HG03066 (cell line): ENCODE results near the gene SDK2.
"Not testable (repeated sequence)": the region's sequence is repeated elsewhere in the genome, so short reads cannot be mapped to it uniquely, and the experiment has no call there.

Experiments
- ATAC-seq: cut with Tn5 transposase; IDR thresholded peaks from one replicate; pipeline ENCODE4 v1.9.1; 2021; ENCODE audit warnings: low read depth; ENCODE audit not compliant: unreplicated experiment

SDK2 gene

DNA sequence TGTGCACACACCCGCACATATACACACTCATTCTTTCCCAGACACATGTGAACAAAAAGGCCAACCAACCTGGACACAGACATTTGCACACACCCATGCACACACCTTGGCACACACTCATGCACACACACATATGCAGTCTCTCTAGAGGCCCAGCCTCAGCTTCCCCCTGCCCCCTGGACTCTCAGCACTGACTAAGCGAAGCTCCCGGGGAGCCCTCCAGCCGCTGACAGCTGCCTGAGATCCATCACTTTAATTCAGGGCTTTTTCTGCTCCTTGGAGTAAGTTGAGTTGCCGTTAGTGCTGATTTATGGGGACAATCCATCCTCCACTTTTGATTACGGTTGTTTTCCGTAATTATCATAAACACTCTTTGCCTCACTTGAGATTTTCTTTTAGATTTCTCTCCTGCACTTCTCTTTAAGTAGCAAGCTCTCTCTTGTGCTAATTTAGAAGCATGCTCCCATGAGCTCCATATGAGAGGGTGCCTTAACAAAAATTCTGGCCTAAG, 173.9 kb downstream of the SDK2 start:
- no peak for ATAC-seq

DNA sequence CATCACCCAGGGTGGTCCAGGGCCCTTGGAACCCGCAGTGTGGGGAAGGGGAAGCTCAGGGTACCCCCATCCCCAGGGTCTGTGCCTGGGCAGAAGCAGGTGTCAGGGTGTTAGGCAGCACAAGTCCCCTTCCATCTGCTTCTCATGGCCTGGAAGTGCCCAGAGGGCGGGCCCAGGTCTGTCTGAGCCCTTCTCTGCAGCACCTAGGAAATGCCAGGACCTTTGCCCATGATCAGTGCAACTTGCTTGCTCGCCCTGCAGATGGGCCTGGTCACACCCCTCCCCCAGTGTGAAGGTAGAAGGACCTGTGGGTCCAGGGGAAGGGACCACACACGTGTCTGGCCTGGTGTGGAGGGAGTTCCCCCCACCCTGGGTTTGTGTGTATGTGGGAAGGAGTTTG, 174.9 kb downstream of the SDK2 start:
- no peak for ATAC-seq

DNA sequence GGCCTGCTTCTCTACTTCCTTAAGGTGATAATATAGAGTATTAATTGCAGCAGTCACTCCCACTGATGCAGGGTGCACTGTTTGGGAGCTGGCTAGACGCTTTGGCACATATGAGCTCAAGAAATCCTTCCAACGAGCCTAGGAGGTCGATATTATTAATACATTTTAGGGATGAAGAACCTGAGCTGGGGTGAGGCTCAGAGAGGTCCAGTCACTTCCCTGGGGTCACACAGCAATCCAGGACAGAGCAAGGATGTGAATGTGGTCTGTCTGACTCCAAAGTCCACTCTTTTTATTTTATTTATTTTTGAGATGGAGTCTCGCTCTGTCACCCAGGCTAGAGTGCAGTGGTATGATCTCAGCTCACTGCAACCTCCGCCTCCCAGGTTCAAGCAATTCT, 176.0 kb downstream of the SDK2 start:
- no peak for ATAC-seq

DNA sequence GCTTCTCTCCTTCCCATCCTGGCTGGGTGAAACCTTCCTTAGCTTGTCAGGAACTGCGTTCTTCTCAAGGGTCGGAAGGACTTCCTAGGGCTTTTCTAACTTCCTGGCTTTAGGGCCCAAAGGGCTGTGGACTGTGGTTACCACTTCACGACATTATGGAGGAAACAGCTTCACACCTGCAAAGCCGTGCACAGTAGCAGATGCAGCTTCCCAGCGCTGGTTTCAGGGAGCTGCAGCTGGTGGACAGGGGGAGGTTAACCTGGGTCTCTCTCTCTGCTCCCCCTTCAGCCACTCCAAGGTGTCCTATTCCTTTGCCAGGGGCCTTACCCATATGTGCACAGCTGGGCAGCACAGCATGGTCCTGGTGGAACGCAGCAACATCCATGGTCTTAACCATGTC, 176.6 kb downstream of the SDK2 start:
- ATAC-seq = no peak

DNA sequence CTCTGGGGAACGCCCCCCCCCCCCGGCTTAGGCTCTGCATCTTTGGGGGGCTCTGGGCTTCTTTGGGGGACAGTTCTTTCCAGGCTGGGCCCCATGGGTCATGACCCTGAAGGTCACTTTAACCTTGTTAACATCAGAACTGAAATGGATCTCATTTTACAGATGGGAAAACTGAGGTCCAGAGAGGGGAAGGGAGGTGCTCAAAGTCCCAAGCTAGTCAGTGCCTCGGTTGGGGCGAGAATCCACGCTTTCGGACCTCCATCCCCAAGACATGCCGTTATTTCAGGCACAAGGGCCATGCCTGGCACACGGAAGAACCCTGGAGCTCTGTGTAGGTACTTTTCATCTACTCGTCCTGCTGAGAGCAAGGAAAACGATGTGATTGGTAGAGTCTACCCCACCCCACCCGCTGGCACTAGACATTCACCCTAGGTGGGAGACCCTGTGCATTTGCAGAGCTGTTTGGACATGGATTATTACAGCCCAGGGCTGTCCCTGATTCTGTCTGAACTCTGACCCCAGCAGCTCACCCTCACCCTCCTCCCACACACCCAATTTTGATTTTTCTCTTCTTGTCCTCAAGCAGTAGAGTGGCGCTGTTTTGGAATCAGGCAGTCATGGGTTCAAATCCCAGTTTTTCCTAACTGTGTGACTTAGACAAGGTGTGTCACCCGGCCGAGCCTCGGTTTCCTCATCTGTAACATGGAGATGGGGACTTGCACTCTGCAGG, 177.4 kb downstream of the SDK2 start:
- no peak for ATAC-seq

DNA sequence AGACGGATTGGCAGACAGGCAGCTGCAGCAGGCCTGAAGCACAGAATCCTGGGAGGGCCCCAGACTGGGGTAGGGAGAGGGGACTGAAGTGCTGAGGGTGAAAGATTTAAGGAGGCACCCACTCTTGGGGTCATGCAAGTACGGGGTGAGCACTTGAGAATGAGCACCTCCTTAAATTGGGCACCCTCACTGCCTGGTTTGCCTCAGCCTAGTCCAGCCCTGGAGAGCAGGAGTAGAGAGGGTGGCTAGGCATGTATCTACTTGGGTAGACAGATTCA, 178.4 kb downstream of the SDK2 start:
- ATAC-seq = no peak

DNA sequence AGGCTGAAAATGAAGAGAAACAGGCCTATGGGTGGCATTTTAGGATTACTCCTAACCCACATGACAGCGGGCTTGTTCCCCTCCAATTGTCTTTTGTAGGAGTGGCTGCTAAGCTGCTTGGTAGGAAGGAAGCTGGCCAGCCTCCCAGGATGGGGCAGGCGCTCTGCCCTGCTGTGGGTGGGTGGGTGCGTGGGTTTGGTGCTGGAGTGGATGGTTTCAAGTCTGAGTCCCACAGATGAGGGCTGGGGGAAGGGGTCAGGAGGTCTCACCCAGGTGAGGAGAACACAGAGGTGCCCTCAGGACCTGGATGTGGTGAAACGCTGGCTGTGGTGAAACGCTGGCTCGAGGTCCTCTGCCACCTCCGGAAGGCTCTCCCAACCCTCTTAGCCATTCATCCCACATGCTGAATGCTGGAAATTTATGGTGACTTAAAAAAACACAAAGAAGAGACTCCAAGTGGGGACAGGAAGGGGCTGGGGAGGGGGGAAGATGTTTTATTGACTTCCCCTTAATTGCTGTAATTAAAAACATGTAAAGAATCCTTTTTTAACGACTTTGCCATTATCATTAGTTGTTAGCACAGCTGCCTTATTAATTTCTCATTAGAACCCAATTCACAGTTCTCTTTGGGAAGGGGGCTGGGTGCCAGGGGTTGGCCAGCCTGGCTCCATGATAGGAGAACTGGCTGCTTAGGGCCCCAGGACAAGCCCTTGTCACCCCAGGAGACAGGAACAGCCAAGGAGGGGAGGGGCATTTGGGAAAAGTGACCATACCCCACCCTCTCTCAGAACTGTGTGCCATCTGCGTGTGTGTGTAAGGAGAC, 178.9 kb downstream of the SDK2 start:
- ATAC-seq = no peak

DNA sequence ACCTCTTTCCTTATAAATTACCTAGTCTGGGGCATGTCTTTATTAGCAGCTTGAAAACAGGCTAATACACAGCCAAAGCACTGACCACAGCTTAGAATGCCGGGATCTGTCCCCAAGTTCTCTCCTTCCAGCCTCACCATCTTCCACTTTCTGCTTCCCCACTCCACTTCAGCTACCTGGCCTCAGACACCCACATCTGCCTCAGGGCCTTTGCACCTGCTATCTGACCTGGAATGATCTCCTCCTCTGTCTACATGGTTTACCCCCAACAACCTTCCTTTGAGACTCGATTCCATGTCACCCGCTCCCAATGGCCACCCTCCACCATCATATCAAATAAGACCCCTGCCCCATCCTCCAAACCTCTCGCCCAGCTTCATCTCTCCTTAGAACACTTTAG, 179.8 kb downstream of the SDK2 start:
- no peak for ATAC-seq

DNA sequence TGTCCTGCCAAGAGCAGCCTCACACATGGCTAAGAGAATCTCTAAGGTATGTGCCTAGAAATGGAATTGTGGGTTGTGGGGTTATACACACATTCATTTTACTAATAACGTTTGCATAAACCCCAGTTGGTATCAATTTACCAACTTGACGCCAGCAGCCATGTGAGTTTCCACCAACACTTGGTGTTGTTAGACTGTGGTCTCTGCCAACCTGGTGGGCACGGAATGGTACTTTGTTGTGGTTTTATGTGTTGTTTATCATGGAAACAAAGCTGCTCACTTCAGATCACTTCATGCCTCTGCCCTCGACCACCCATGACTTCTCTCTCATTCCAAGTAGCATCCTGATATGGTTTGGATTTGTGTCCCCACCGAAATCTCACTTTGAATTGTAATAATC, 180.4 kb downstream of the SDK2 start:
- no peak for ATAC-seq

DNA sequence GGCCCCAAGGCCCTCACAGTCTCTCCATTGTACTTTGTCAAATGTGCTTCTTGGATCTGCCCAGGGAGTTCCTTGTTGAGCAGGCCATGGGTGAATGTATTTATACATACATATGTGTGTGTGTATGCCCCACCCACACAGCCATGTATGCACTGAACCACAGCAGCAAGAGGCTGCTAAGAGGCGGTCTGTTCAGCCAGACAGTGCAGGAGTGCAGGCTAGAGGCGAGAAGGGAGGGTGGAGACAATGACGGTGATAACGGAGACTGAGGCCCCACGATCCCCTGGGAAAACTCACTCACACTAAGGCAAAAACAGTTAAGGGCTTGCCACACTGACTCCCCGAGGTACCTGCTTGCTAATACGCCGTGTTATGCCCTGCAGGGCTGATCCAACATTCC, 181.4 kb downstream of the SDK2 start:
- ATAC-seq = no peak

DNA sequence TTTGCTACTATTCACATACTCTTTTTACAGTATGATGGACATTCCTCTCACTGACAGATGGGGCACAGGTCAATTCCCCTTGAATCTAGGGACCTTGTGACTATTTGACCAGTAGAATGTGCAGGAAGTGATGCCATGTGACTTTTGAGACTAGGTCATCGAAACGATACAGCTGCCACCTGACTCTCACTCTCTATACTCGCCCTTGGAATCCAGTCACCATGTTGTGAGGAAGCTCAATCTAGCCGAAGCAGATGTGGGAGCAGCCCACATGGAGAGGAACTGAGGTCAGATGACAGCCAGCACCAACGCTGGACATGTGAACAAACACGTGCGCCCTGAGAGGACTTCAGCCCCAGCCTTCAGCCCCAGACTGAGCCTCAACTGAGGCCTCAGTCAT, 184.3 kb downstream of the SDK2 start:
- no peak for ATAC-seq

DNA sequence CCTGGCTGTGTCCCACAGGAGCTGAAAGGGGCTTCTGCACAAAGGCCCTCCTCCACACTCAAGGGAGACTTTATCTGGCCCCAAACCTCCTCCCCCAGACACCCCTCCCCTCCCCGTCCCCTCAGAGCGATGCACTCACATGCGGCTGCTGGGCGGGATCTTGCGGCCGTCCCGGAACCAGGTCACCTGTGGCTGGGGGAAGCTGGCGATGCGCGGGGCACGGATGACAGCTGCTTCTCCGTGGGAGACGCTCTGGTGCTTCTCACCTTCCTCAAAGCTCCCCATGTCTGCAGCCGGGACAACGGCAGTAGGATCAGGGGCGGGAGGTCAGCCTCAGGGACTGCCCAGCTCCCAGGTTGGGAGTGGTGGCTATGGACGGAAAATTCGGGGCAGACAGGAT, 188.5 kb downstream of the SDK2 start:
- ATAC-seq = no peak

DNA sequence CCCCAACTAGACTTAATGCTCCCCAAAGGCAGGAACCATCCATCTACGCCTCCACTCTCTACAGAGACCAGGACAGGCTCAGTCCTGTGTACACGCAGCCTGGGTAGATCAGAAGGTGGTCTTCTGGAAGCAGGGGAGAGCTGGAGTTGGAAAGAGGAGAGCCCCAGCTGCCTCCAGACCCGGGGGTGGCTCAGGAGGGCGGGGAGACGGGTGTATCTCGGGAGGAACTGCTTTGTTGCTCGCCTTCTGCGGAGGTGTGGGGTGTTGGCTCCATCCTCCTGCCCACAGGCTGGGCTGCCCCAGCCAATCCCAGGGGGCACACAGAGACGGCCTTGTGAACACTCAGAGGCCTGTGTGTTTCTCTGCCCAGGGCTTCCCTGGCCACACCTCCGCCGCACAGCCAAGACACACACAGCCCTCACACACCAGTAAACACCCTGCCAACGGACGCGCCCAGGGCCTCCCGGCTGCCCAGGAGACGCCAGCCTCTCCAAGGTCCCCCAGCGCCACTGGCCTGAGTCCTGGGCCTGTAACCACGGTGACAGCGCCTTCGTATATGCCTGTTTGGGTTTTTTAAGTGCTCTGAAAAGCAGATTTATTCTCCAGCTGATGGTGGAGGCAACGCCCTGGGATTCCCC, 189.1 kb downstream of the SDK2 start:
- no peak for ATAC-seq

DNA sequence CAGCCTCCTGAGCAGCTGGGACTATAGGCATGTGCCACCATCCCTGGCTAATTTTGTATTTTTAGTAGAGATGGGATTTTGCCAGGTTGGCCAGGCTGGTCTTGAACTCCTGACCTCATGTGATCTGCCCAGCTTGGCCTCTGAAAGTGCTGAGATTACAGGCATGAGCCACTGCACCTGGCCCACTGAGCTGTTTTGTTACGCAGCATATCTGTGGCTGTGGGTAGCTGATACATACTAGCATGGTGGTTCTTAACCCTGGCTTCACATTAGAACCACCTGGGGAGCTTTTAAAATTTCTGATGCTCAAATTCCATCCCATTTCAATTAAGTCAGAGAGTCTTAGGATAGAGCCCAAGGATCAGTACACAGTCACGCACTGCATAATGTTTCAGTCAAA, 190.8 kb downstream of the SDK2 start:
- ATAC-seq = not testable (repeated sequence)

DNA sequence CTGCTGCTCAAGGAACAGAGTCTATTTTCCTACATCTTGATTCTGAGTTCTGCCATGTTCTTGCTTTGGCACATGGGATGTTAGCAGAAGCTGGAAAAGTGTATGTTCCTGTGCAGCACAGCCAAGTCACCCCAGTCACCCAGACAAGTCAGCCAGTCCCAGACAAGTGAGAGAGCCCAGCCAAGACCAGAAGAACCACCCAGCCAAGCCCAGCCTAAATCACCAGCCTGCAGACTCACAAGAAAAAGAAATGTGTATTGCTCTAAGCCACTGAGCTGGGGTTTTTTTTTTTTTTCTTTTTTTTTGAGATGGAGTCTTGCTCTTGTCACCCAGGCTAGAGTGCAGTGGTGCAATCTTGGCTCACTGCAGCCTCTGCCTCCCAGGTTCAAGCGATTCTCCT, 191.2 kb downstream of the SDK2 start:
- ATAC-seq = no peak

DNA sequence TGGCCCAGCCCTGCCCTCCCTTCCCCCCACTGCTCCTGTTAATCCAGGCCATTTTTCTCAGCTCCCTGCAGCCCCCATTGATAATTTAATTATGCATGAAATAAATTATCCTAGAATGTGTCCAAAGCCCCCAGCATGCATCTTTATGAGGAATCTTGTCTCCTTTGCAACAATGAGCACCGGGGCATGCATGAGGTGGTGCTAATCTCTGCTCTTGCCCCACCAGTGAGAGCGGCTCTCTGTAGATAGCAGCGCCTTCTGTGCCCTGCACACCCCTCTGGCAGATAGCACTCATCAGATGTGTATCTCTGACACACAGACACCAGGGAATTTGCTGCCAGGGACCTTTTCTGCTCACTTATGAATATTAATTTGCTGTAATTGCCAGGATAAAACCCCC, 192.2 kb downstream of the SDK2 start:
- ATAC-seq = no peak

DNA sequence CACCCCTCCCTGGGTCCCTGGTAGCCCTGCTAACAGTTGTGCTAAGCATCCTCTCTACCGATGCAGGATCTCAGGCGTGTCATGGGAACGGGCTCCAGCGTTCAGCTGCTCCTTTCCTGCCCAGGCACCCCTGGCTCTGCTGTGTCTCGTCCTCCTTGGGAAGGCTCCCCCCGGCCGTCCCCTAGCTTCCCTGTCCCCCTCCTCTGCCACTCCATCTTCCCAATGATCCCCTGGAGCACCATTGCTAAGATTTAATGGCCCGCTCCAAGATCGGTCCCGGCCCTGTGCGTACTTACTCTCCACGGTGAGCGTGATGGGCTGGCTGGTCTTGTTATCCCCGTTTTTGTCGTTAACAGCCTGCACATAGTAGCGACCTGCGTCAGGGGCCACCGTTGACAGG, 196.9 kb downstream of the SDK2 start:
- no peak for ATAC-seq

DNA sequence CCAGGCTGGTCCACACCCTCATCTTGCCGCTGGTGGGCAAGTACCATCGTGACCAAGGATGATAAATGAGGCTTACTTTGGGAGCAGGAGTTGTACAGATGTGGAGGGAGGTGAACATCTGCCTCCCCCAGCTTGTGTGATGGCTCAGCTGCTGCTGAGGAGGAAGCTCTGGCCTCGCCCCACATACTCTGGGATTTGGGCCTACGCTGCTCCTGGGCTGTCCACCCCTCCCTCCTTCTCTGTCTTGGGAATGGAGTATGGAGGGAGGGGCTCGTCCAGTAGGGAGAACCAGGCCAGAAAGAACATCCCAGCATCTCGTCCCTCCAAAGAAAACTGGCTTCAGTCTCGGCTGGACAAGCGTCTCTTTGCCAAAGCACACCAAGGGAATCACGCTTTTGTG, 197.6 kb downstream of the SDK2 start:
- no peak for ATAC-seq

DNA sequence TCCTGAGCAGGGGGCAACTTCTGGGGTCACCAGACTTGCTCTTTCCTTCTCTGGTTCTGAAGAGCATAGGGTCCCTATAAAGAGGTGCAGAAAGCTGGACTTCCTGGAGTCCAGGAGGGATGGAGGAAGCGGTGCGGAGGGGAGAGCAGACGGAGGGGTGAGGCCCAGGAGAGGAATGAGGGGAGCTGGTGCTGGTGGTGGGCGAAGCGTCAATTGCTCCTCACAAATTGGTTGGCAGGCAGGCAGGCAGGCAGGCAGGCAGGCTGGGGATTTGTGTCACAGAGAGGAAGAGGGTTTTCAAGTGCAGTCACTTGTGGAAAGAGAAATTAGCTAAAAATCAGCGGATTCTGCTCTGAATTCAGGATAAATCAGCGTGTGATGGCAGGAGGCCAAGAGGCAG, 198.8 kb downstream of the SDK2 start:
- no peak for ATAC-seq

DNA sequence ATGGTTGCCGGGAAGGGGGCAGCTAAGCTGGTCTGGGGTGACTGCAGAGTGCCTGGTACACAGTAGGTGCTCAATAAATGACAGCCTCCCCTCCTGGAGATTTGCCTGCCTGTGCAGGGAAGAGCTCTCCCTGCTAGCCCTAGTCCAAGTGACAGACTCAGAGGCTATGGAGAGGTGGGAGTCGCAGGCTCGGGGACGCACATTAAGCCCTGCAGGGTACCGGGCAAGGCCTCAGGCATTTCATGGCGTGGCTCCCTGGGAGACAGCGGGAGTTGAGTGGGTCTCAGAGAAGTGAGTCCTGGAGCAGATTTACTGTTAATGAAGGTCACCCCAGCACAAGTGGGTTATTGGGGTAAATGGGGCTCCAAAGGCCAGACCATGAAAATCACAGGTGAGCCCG, 200.2 kb downstream of the SDK2 start:
- ATAC-seq = no peak

DNA sequence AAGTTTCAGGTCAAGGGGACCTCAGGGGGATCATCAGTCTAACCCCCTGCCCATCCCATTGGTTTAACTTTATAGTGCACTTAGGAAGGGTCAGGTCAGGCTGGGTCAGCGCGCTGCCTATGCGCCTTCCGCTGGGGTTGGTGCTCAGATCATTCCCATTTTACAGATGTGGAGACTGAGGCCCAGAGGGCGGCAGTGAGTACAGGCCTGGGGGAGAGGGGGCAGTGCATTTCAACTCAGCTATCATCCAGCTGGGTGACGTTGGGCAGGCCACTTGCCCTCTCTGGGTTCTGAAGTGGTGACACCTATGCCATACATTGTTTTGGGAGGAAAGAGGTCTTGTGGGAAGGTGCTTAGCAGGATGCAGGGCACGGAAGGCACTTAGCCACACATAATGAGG, 204.6 kb downstream of the SDK2 start:
- ATAC-seq = no peak

DNA sequence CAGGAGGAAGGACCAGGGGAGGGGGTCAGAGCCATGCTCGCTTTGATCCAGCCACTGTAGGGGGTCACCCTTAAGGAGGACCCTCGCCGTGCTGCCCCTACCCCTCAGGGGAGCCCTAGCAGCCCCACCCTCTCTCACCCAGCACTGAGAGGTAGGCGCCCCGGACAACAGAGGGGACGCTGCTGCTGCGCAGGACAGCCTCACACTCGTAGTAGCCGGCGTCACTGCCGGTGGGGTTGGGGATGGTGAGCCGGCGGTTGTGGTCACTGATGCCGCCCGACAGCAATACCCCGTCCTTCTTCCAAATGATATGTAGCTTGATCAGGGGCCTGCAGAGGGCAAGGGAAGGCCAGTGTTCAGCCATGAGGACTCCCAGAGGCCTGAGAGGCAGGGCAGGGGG, 206.4 kb downstream of the SDK2 start:
- no peak for ATAC-seq
